ENCODE measurements around the gene CLDN25.
"Not testable (repeated sequence)": the region's sequence is repeated elsewhere in the genome, so short reads cannot be mapped to it uniquely, and the experiment has no call there.

CLDN25 gene

GRCh38 chr11:113773092-113773415, 6.5 kb upstream of the CLDN25 start:
- no peak for DNase-seq (ENCODE audit: insufficient read length, low spot score)
- TF ChIP-seq POU2F2 (IDR thresholded peaks at IDR 0.05; ENCODE audit: low read depth, low read length), result no peak
- no peak for TF ChIP-seq POLR2A (IDR thresholded peaks at IDR 0.05; ENCODE audit: low read depth, low read length)
- TF ChIP-seq TAF1 (IDR thresholded peaks at IDR 0.05; ENCODE audit: low read depth, low read length), result no peak
- no peak for TF ChIP-seq PAX5 (IDR thresholded peaks at IDR 0.05; ENCODE audit: insufficient read depth, low read length, severe bottlenecking)
- TF ChIP-seq POLR2AphosphoS5 (IDR thresholded peaks at IDR 0.05; ENCODE audit: low read depth, low read length), result no peak
- TF ChIP-seq SPI1 (IDR thresholded peaks at IDR 0.05; ENCODE audit: low read depth, low read length), result no peak
- peak; percentile 31 for FAIRE-seq

- TF ChIP-seq PAX5 (IDR thresholded peaks at IDR 0.05; ENCODE audit: insufficient read depth, low read length, severe bottlenecking), result no peak
- TF ChIP-seq POLR2A (IDR thresholded peaks at IDR 0.05; ENCODE audit: low read depth, low read length), result peak; percentile 58; the same call in 1 of the 2 replicates
- TF ChIP-seq TAF1 (IDR thresholded peaks at IDR 0.05; ENCODE audit: low read depth, low read length), result peak; percentile 53; the same call in 1 of the 2 replicates
- TF ChIP-seq POLR2AphosphoS5 (IDR thresholded peaks at IDR 0.05; ENCODE audit: low read depth, low read length), result peak; percentile 66
- peak; percentile 98 for FAIRE-seq
- DNase-seq (ENCODE audit: insufficient read length, low spot score), result peak; percentile 69
Measured at GRCh38 chr11:113773416-113774173, 6.0 kb upstream of the CLDN25 start, which contains the start of gene ZW10. ZW10 (minus strand) TSS chr11:113773692; CDS start chr11:113773666, 26 bp downstream.

GRCh38 chr11:113774174-113774503, 5.5 kb upstream of the CLDN25 start:
- no peak for TF ChIP-seq POU2F2 (IDR thresholded peaks at IDR 0.05; ENCODE audit: low read depth, low read length)
- TF ChIP-seq SPI1 (IDR thresholded peaks at IDR 0.05; ENCODE audit: low read depth, low read length), result no peak
- TF ChIP-seq TAF1 (IDR thresholded peaks at IDR 0.05; ENCODE audit: low read depth, low read length), result no peak
- TF ChIP-seq POLR2AphosphoS5 (IDR thresholded peaks at IDR 0.05; ENCODE audit: low read depth, low read length), result no peak
- no peak for TF ChIP-seq PAX5 (IDR thresholded peaks at IDR 0.05; ENCODE audit: insufficient read depth, low read length, severe bottlenecking)
- TF ChIP-seq POLR2A (IDR thresholded peaks at IDR 0.05; ENCODE audit: low read depth, low read length), result no peak
- DNase-seq (ENCODE audit: insufficient read length, low spot score) (no peak), FAIRE-seq (no peak)

DNA sequence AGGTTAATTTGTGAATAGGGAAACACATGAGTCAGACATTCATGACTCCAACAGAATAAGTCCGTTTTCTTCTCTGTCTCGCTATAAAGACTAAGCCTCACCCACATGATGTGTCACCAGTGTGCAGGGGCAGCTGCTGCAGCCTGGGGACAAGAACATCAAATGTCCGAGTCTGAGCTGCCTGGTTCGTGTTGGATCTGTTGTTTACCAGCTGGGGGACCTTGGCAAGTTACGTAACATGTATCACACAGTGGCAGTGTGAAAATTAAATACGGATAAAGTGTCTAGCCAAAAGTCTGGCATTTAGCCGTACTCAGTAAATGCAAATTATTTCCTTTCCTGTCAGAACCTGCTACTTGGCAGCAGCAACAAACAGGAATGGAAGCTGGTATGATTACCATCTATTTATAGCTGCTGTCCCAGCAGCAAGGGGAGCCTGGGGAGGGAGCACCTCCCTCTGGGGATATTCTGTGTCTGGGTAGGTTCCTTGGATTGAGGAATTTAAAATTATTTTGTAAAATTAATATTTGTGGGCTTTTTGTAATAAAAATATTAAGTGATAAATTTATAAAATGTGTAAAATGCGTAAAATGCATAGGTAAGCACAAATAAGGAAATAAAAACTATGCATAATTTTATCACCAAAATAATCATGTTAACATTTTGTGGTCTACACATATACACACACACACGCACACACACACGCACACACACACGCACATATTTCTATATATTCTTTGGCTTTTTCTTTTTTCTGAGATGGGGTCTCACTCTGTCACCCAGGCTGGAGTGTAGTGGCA, 1.3 kb upstream of the CLDN25 start:
- DNase-seq (ENCODE audit: insufficient read length, low spot score), result no peak
- FAIRE-seq, result no peak
- TF ChIP-seq POU2F2 (IDR thresholded peaks at IDR 0.05; ENCODE audit: low read depth, low read length) (no peak), POLR2AphosphoS5 (IDR thresholded peaks at IDR 0.05; ENCODE audit: low read depth, low read length) (no peak), PAX5 (IDR thresholded peaks at IDR 0.05; ENCODE audit: insufficient read depth, low read length, severe bottlenecking) (no peak), POLR2A (IDR thresholded peaks at IDR 0.05; ENCODE audit: low read depth, low read length) (no peak), SPI1 (IDR thresholded peaks at IDR 0.05; ENCODE audit: low read depth, low read length) (no peak)

- FAIRE-seq (no peak), DNase-seq (ENCODE audit: insufficient read length, low spot score) (no peak)
- TF ChIP-seq TAF1 (IDR thresholded peaks at IDR 0.05; ENCODE audit: low read depth, low read length) (no peak), PAX5 (IDR thresholded peaks at IDR 0.05; ENCODE audit: insufficient read depth, low read length, severe bottlenecking) (no peak), POLR2A (IDR thresholded peaks at IDR 0.05; ENCODE audit: low read depth, low read length) (no peak)
Measured at GRCh38 chr11:113781682-113782081, 2.1 kb downstream of the CLDN25 start.

DNA sequence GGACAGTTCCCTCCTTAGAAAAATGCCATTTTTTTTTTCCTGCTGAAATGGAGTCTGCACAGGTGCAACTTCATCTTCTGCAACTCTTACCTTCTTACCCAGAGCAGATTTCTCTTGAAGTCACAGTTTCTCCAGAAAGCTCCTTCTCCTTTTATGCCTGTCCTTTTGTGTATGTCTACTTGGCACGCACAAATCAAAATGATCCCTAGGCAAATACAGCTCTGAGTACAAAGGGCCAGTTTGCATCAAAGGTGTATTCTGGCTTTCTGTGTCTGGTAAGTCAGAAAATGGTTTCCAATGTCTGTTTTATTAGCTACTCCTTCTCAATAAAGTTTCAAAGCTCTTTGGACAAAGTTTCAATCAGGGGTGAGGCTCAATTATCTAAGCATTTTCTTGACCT, 2.5 kb downstream of the CLDN25 start:
- FAIRE-seq, result no peak
- no peak for TF ChIP-seq PAX5 (IDR thresholded peaks at IDR 0.05; ENCODE audit: insufficient read depth, low read length, severe bottlenecking)
- no peak for TF ChIP-seq TAF1 (IDR thresholded peaks at IDR 0.05; ENCODE audit: low read depth, low read length)
- TF ChIP-seq SPI1 (IDR thresholded peaks at IDR 0.05; ENCODE audit: low read depth, low read length), result no peak
- no peak for TF ChIP-seq POU2F2 (IDR thresholded peaks at IDR 0.05; ENCODE audit: low read depth, low read length)
- no peak for TF ChIP-seq POLR2A (IDR thresholded peaks at IDR 0.05; ENCODE audit: low read depth, low read length)
- TF ChIP-seq POLR2AphosphoS5 (IDR thresholded peaks at IDR 0.05; ENCODE audit: low read depth, low read length), result no peak
- DNase-seq (ENCODE audit: insufficient read length, low spot score), result no peak

DNA sequence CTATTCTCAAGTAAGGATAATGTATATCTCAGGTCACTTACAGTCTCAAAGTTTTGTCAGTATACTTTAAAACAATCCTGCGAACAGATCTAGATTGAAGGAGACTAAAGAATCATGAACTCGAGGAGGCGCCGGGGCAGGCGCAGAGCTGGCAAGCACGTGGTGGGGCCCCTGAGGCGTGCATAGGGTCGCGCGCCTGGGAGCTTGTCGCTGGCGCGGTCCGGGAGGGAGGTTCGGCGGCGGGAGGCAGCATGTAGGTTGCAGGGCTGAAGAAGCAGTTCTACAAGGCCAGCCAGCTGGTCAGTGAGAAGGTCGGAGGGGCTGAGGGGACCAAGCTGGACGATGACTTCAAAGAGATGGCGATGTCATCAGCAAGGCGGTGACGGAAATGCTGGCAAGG, 9.4 kb downstream of the CLDN25 start:
- not testable (repeated sequence) for DNase-seq (ENCODE audit: insufficient read length, low spot score); FAIRE-seq

GRCh38 chr11:113789675-113790320, 10.2 kb downstream of the CLDN25 start:
- DNase-seq (ENCODE audit: insufficient read length, low spot score) (no peak), FAIRE-seq (no peak)
- TF ChIP-seq POU2F2 (IDR thresholded peaks at IDR 0.05; ENCODE audit: low read depth, low read length), result no peak
- TF ChIP-seq TAF1 (IDR thresholded peaks at IDR 0.05; ENCODE audit: low read depth, low read length), result no peak
- TF ChIP-seq PAX5 (IDR thresholded peaks at IDR 0.05; ENCODE audit: insufficient read depth, low read length, severe bottlenecking), result no peak

GRCh38 chr11:113796663-113797259, 17.2 kb downstream of the CLDN25 start:
- FAIRE-seq, result peak; percentile 5
- no peak for DNase-seq (ENCODE audit: insufficient read length, low spot score)
- TF ChIP-seq SPI1 (IDR thresholded peaks at IDR 0.05; ENCODE audit: low read depth, low read length), result no peak

DNA sequence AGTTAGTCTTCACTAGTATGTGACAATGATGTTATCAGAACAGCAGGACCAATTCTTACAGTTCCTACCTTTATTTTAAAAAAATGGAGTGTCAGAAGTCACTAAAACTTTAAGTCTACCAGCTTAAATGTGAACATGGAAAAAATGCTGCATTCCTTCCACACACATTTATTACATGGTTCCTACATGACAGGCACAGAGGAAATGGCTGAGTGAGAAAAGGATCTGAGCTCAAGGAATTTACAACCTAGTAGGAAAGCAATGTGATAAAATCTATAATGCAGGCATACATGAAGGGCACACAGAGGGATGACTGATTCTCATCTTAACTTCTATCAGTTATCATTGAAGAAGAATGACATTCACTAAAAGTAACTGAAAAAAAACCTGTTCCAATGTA, 23.0 kb downstream of the CLDN25 start:
- TF ChIP-seq POU2F2 (IDR thresholded peaks at IDR 0.05; ENCODE audit: low read depth, low read length) (no peak), PAX5 (IDR thresholded peaks at IDR 0.05; ENCODE audit: insufficient read depth, low read length, severe bottlenecking) (no peak), POLR2A (IDR thresholded peaks at IDR 0.05; ENCODE audit: low read depth, low read length) (no peak), POLR2AphosphoS5 (IDR thresholded peaks at IDR 0.05; ENCODE audit: low read depth, low read length) (no peak), SPI1 (IDR thresholded peaks at IDR 0.05; ENCODE audit: low read depth, low read length) (no peak), TAF1 (IDR thresholded peaks at IDR 0.05; ENCODE audit: low read depth, low read length) (no peak)
- DNase-seq (ENCODE audit: insufficient read length, low spot score), result no peak
- FAIRE-seq, result no peak

All from GM12891 (cell line).